K562 (cell line): ENCODE results near the gene BNC2. TPM values are rescaled to one million over a fixed set of nuclear protein-coding genes. Genes with fewer than 3 reads are reported as not detected.

Experiments
- ATAC-seq: fragments of 200-7000 bp; cut with Tn5 transposase; 3 replicates; pipeline ENCODE4 v1.9.1; 2020; ENCODE audit warnings: moderate library complexity
- BruUV-seq: library from RNA; stranded (reverse); fragments of 400-500 nt; replicated peaks from 2 replicates; lab custom pipeline; 2021; lab: Mats Ljungman, UMichigan
- CTCF ChIA-PET: fragments of 300-600 bp; formaldehyde crosslinking; extraction: SDS; loops from one replicate; lab custom pipeline; 2021; ENCODE audit warnings: low intra/inter-chr PET ratio; lab: Yijun Ruan, JAX
- POLR2A ChIA-PET: fragments of 300-600, 350-650 bp; sonication (Branson Sonifier 250); formaldehyde crosslinking; extraction: SDS; loops from one replicate; lab custom pipeline; 2021; ENCODE audit warnings: antibody characterized with exemption, inconsistent platforms; lab: Yijun Ruan, JAX
- DNase-seq, 4 experiments: peaks; one replicate each; pipeline versions ENCODE4 v3.0.0 to v3.0.0-alpha.2; 2011 to 2018; ENCODE audit warnings: low spot score in 3 of 4, mixed read lengths in 3 of 4; ENCODE audit errors: extremely low read depth in 1 of 4
- FAIRE-seq: peaks from 2 replicates; lab custom pipeline; 2011; peaks lifted over from hg19 to GRCh38; lab: Jason Lieb, UNC
- H2AFZ ChIP-seq: 2 replicates; pipeline ENCODE4 v1.6.0; 2011; ENCODE audit warnings: low read depth, low read length, control low read depth, inconsistent platforms
- H3K27ac ChIP-seq: fragments of 200-600 bp; 3 replicates; pipeline ENCODE4 v1.8.0; 2011; ENCODE audit warnings: low read depth, mild to moderate bottlenecking, control low read depth, inconsistent platforms, low read length, moderate library complexity, mixed read lengths; ENCODE audit errors: extremely low read depth
- H3K27me3 ChIP-seq, 2 experiments: fragments of 300-600 bp in 1 of 2; 2 replicates in 1 of 2; 3 replicates in 1 of 2; pipeline versions ENCODE4 v1.6.0 to v1.8.0; 2011; ENCODE audit warnings: inconsistent platforms in 2 of 2, low read length in 2 of 2, mild to moderate bottlenecking in 1 of 2, mixed read lengths in 1 of 2, moderate library complexity in 1 of 2; ENCODE audit not compliant: control insufficient read depth in 2 of 2, insufficient read depth in 2 of 2
- H3K36me3 ChIP-seq: fragments of 300-600 bp; 3 replicates; pipeline ENCODE4 v1.8.0; 2011; ENCODE audit warnings: mild to moderate bottlenecking, low read length, inconsistent platforms; ENCODE audit not compliant: control insufficient read depth, insufficient read depth
- H3K4me1 ChIP-seq, 2 experiments: fragments of 200-600 bp in 1 of 2; replicated peaks in 1 of 2; 2 replicates in 1 of 2; 3 replicates in 1 of 2; pipeline versions ENCODE4 v1.5.1 to v1.8.0; 2011; ENCODE audit warnings: inconsistent platforms in 2 of 2, low read length in 2 of 2, mild to moderate bottlenecking in 1 of 2, mixed read lengths in 1 of 2, moderate library complexity in 1 of 2; ENCODE audit not compliant: control insufficient read depth in 2 of 2, insufficient read depth in 2 of 2
- H3K4me2 ChIP-seq: 2 replicates; pipeline ENCODE4 v1.6.1; 2011; ENCODE audit warnings: low read length, control low read depth, inconsistent platforms, mixed read lengths; ENCODE audit not compliant: insufficient read depth
- H3K4me3 ChIP-seq: fragments of 200-600 bp; sonication (generic), shearing (Covaris generic); 2 replicates; pipeline ENCODE4 v1.5.1; 2016; ENCODE audit warnings: control low read depth, inconsistent platforms
- H3K79me2 ChIP-seq: fragments of 200-600 bp; 3 replicates; pipeline ENCODE4 v1.8.0; 2011; ENCODE audit warnings: low read length, inconsistent platforms; ENCODE audit not compliant: control insufficient read depth, insufficient read depth
- H3K9ac ChIP-seq, 2 experiments: 2 replicates each; pipeline versions ENCODE4 v1.6.0 to v1.6.1; 2011; ENCODE audit warnings: low read depth in 2 of 2, low read length in 2 of 2, control low read depth in 1 of 2, inconsistent platforms in 1 of 2, mild to moderate bottlenecking in 1 of 2, mixed read lengths in 1 of 2; ENCODE audit not compliant: insufficient read depth in 1 of 2
- H3K9me1 ChIP-seq: one replicate; pipeline ENCODE4 v1.6.0; 2011; ENCODE audit warnings: inconsistent platforms, mild to moderate bottlenecking, low read length, moderate library complexity; ENCODE audit not compliant: control insufficient read depth, insufficient read depth
- H3K9me3 ChIP-seq: replicated peaks from 2 replicates; pipeline ENCODE4 v1.5.1; 2011; ENCODE audit warnings: low read depth, low read length, inconsistent platforms; ENCODE audit not compliant: control insufficient read depth, insufficient read depth
- H4K20me1 ChIP-seq: replicated peaks from 2 replicates; pipeline ENCODE4 v1.6.1; 2011; ENCODE audit warnings: low read length, inconsistent platforms, mixed read lengths; ENCODE audit not compliant: control insufficient read depth, insufficient read depth
- ATF7 ChIP-seq: fragments of 450-650 bp; IDR thresholded peaks from 2 replicates; pipeline ENCODE4 v1.7.1; 2014; ENCODE audit warnings: mild to moderate bottlenecking, moderate library complexity
- CHD4 ChIP-seq: fragments of 200-600 bp; sonication (generic); IDR thresholded peaks from 3 replicates; pipeline ENCODE4 v1.6.1; 2012; ENCODE audit warnings: low read depth, mild to moderate bottlenecking, mixed read lengths, low read length, inconsistent platforms; ENCODE audit not compliant: insufficient read depth, insufficient replicate concordance, poor library complexity, severe bottlenecking
- ETV5 ChIP-seq: sonication (generic); formaldehyde crosslinking; IDR thresholded peaks from 2 replicates; pipeline ENCODE4 v1.4.0; 2020; ENCODE audit warnings: low read depth, mild to moderate bottlenecking, missing genetic modification reagents
- ETV6 ChIP-seq, 3 experiments: fragments of 150-350 bp in 1 of 3; sonication (generic) in 1 of 3; formaldehyde crosslinking in 1 of 3; IDR thresholded peaks; 2 replicates each; pipeline versions ENCODE4 v1.6.1 to v1.8.0; 2014 to 2022; ENCODE audit warnings: borderline replicate concordance in 2 of 3, low read depth in 2 of 3, antibody characterized with exemption in 1 of 3, low read length in 1 of 3, mild to moderate bottlenecking in 1 of 3, missing genetic modification reagents in 1 of 3
- GABPA ChIP-seq: fragments of 200-800 bp; sonication (Bioruptor generic); conservative IDR thresholded peaks from 2 replicates; pipeline ENCODE4 v1.6.1; 2016; ENCODE audit warnings: low read depth, missing genetic modification characterization, missing compliant biosample characterization
- HDAC3 ChIP-seq: fragments of 450-650 bp; IDR thresholded peaks from 2 replicates; pipeline ENCODE4 v1.6.1; 2018; ENCODE audit warnings: borderline replicate concordance, mild to moderate bottlenecking, moderate library complexity; ENCODE audit not compliant: partially characterized antibody
- HSF4 ChIP-seq: fragments of 250-450 bp; sonication (Bioruptor Pico); IDR thresholded peaks from 2 replicates; pipeline ENCODE4 v2.1.2; 2022; ENCODE audit warnings: mild to moderate bottlenecking, moderate library complexity, borderline replicate concordance
- MTA1 ChIP-seq: fragments of 450-650 bp; IDR thresholded peaks from 2 replicates; pipeline ENCODE4 v1.6.1; 2017; ENCODE audit warnings: borderline replicate concordance
- NCOA6 ChIP-seq: fragments of 450-650 bp; IDR thresholded peaks from 2 replicates; pipeline ENCODE4 v1.6.1; 2017; ENCODE audit warnings: mild to moderate bottlenecking
- RBM34 ChIP-seq: fragments of 200-400 bp; formaldehyde crosslinking; IDR thresholded peaks from 2 replicates; pipeline ENCODE4 v1.6.1; 2018; ENCODE audit warnings: low read length, borderline replicate concordance; ENCODE audit not compliant: insufficient read depth
- SREBF1 ChIP-seq: fragments of 150-350 bp; IDR thresholded peaks from 2 replicates; pipeline ENCODE4 v1.6.1; 2014; ENCODE audit warnings: antibody characterized with exemption, low read depth, low read length, borderline replicate concordance
- ZBED1 ChIP-seq: IDR thresholded peaks from 2 replicates; pipeline ENCODE4 v1.6.1; 2014
- ZNF395 ChIP-seq: fragments of 200-800 bp; sonication (Bioruptor generic); IDR thresholded peaks from 2 replicates; pipeline ENCODE4 v1.6.1; 2017; ENCODE audit warnings: missing genetic modification characterization, missing compliant biosample characterization
- WGBS: fragments of 100-300 bp; shearing (Covaris generic); methylation state at CpG from one replicate; pipeline ENCODE4 v1.1.6; 2016; ENCODE audit warnings: low coverage, mixed read lengths; ENCODE audit not compliant: insufficient coverage; ENCODE audit errors: missing lambda C conversion rate; 5-methylcytosine and 5-hydroxymethylcytosine counted together
- in situ Hi-C: fragments of 300-500 bp; cut with MboI; formaldehyde crosslinking; loops from 4 replicates; pipeline ENCODE4 v1.15.0; 2018; ENCODE audit warnings: inconsistent platforms, mixed read lengths
- intact Hi-C: fragments of 100-400 bp; cut with micrococcal nuclease; formaldehyde crosslinking; loops from 2 replicates; pipeline ENCODE4 v1.14.2; 2022
- polyA plus RNA-seq, 8 experiments: library from polyadenylated mRNA; depleted of rRNA in 4 of 8; stranded (reverse) in 5 of 8; unstranded in 3 of 8; fragments of >200 nt; fragmentation: Nextera tagmentation in 2 of 8; fragmentation: Illumina TruSeq in 1 of 8; extraction: Ambion mirVana in 2 of 8; extraction: Trizol in 1 of 8; gene quantifications; 2 replicates each; pipeline versions ENCODE4 v1.2.1 to v1.2.3, GENCODE V29; 2011 to 2014; ENCODE audit warnings: inconsistent platforms in 1 of 8, missing spikeins in 1 of 8
- total RNA-seq, 7 experiments: library from RNA; depleted of rRNA in 6 of 7; stranded (reverse); fragments of >200 nt in 6 of 7; fragmentation: Illumina TruSeq in 2 of 7; extraction: Trizol in 2 of 7; gene quantifications; 2 replicates each; pipeline versions ENCODE4 v1.2.1 to v1.2.3, GENCODE V29; 2011 to 2021; ENCODE audit warnings: low replicate concordance in 1 of 7
- TF ChIP-seq, protein P1 (sequence below): fragments of 250-450 bp; sonication (Bioruptor Pico); IDR thresholded peaks from 2 replicates; pipeline ENCODE4 v1.8.0; 2021; ENCODE audit warnings: mild to moderate bottlenecking, moderate library complexity
- TF ChIP-seq, protein P2 (sequence below): fragments of 250-450 bp; sonication (Bioruptor Pico); IDR thresholded peaks from 2 replicates; pipeline ENCODE4 v1.8.0; 2021; ENCODE audit warnings: moderate library complexity, mild to moderate bottlenecking, inconsistent platforms

BNC2 gene
- total and polyA plus RNA-seq, 9 of the 15 experiments (the other 6 are each of a cell fraction or from before 2014, with no cell fraction given), result not detected

GRCh38 chr9:16410601-16411280 is 459.7 kb downstream of the BNC2 start (continued):
- TF ChIP-seq ZNF395 (CRISPR knock-in tag), result no peak
- no peak for TF ChIP-seq ZBED1
- TF ChIP-seq CHD4, result no peak
- TF ChIP-seq NCOA6, result no peak
- no peak for TF ChIP-seq MTA1
- TF ChIP-seq, protein P1, sequence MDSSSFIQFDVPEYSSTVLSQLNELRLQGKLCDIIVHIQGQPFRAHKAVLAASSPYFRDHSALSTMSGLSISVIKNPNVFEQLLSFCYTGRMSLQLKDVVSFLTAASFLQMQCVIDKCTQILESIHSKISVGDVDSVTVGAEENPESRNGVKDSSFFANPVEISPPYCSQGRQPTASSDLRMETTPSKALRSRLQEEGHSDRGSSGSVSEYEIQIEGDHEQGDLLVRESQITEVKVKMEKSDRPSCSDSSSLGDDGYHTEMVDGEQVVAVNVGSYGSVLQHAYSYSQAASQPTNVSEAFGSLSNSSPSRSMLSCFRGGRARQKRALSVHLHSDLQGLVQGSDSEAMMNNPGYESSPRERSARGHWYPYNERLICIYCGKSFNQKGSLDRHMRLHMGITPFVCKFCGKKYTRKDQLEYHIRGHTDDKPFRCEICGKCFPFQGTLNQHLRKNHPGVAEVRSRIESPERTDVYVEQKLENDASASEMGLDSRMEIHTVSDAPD (CRISPR knock-in tag), result no peak

DNA sequence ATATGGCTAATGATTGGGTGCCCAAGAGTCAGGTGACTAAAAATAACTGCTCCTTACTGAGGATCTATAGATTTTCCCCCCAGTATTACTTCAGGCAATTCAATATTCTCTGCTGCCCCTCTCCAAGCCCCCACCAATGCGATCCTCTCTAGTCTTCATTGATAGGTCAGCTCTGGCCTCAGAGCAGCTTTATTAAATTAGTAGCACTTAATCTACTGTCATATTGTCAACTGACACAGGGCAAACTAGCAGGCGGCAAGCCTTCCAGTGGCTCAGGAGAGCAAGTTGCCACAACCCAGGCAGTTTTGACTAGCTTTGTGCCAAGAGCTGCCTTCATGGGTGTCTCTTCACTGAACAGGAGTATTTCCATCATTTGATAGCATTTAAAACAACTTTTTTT is 462.9 kb downstream of the BNC2 start:
- H3K9me3 ChIP-seq, result no peaks in the 10 kb centered on the region
- no peak for TF ChIP-seq HSF4 (CRISPR knock-in tag)
- TF ChIP-seq SREBF1, result no peak
- TF ChIP-seq RBM34, result no peak
- no peak for TF ChIP-seq HDAC3
- no peak for TF ChIP-seq GABPA (tag)
- TF ChIP-seq ATF7, result no peak
- TF ChIP-seq ETV5 (CRISPR knock-in tag), result no peak
- TF ChIP-seq, protein P2, sequence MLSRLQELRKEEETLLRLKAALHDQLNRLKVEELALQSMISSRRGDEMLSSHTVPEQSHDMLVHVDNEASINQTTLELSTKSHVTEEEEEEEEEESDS (CRISPR knock-in tag), result no peak
- TF ChIP-seq ETV6 (IDR thresholded peaks at IDR 0.05; ENCODE audit: borderline replicate concordance in 1 of 2, low read depth in 2 of 2, low read length in 1 of 2), result no peak
- no peak for TF ChIP-seq ETV6 (CRISPR knock-in tag; IDR thresholded peaks at IDR 0.05; ENCODE audit: borderline replicate concordance)
- H3K9ac ChIP-seq, result no peak overlapping the region
- no peaks in the 10 kb centered on the region for H3K9me1 ChIP-seq
- 0% methylated on average over 2 of the region's 2 CpGs for WGBS
- no peak for ATAC-seq
- POLR2A ChIA-PET, result no interaction called here
- CTCF ChIA-PET, result no interaction called here
- H3K4me1 ChIP-seq, result no peaks in the 10 kb centered on the region
- DNase-seq, result no peak
- H4K20me1 ChIP-seq, result no peaks in the 10 kb centered on the region
- FAIRE-seq, result no peak
- no peak overlapping the region for H3K4me2 ChIP-seq
- no peaks in the 10 kb centered on the region for H3K36me3 ChIP-seq
- intact Hi-C loops, result no loop called here
- no peaks in the 10 kb centered on the region for H3K79me2 ChIP-seq
- BruUV-seq, result no TSS peak
- no peaks in the 10 kb centered on the region for H3K27me3 ChIP-seq
- H3K27ac ChIP-seq, result no peak overlapping the region
- no peak overlapping the region for H2AFZ ChIP-seq
- no peak overlapping the region for H3K4me3 ChIP-seq
- in situ Hi-C loops, result no loop called here
